DMS53 treated with DMSO at 0.1 percent for 48 hours (cell line): Measurements from ENCODE around the gene PRKCA.
A peak's percentile ranks its signal among the peaks of the same experiment; 100 is the strongest.

Source experiments
- DNase-seq: peaks from one replicate; lab custom pipeline; 2025; ENCODE audit not compliant: unreplicated experiment; lab: John Stamatoyannopoulos, UW

The PRKCA gene

GRCh38 chr17:66752411-66752810 is 450.0 kb downstream of the PRKCA start:
- no peak for DNase-seq

DNA sequence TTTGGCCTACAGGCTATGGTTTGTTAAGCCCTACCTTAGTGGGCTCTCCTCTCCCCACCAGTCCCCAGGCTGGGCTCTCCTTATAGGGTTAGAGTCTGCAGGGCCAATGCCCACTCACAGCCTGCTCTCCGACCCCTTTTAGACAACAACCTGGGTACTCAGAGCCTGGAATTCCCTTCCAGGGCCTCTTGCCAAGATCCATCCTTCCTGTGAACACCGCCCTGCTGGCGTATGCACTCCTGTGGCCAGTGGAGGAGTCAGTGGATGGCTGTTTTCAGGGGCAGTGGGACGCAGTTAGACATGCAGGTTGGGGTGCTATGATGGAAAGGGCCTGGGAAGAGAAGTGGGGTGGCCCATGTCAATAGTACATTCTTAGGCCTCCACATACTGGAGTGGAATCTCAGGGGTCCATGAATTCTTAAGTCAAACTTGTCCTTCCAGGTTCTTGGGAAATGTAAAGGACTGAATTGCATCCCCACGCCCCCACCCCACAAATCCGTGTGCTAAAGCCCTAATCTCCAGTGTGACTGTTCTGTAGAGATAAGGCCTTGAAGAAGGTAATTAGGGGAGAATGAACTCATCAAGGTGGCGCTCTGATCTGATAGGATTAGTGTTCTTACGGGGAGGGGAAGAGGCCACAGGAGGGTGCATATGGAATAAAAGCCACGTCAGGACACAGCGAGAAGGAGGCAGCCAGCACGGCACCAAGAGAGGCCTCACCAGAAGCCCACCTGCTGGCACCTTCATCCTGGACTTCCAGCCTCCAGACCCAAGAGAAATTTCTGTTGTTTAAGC is 450.9 kb downstream of the PRKCA start:
- DNase-seq = no peak

GRCh38 chr17:66755101-66755943 is 452.9 kb downstream of the PRKCA start:
- peak; percentile 89 for DNase-seq

DNA sequence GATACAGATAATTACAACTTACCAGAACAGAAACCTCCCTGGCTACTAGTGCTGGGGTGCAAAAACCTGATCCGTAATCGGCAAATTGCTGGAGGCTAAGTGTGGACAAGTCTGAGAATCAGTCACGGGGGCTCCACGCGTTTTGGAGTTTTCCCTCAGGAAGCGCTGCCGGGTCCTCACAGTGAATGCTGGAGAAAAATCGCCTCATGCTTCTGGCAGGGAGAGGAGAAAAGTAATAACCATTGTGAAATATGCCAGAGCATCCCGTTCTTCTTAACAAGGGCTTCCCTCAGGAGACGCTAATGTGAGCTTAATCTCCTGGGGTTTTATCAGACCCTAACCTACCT is 453.5 kb downstream of the PRKCA start:
- no peak for DNase-seq

- DNase-seq = no peak
Observed at GRCh38 chr17:66760324-66760723, 457.9 kb downstream of the PRKCA start.

- no peak for DNase-seq
Observed at GRCh38 chr17:66762276-66762675, 459.9 kb downstream of the PRKCA start.

DNA sequence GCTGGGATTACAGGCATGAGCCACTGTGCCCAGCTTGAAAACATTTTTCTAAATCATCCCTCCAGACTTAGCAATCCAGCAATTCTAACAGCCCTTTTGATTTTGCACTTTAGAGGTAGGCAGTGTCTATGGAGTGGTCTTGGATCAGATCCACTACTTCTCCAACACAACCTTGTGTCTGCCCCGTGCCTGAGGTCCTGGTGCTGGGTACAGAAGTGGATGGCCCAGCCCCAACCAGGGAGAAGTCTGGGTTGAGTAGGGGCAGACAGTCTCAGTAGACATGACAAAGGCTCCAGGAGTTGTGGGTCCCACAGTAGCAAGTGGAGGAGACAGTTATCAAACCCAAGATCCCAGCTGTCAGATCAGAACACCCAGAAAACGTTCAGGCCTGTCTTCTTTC is 460.6 kb downstream of the PRKCA start:
- no peak for DNase-seq

DNA sequence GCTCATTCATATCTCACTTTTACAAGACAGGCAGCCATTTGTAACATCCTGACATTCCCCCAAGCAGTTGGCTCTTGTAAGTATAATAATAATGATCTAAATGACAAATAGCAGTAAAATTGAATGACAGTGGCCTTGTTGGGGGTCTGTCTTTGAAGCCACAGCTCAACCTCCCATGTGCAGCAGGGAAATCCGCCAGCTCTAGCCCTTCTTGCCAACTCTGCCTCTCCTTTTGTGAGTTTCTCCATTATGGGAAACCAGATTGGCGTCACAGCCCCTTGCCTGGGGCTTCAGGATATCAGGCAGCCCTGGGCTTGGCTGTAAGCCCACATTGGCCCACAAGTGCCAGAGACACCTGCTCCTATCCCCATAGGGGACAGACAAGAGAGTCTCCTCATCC is 462.1 kb downstream of the PRKCA start:
- DNase-seq = no peak

DNA sequence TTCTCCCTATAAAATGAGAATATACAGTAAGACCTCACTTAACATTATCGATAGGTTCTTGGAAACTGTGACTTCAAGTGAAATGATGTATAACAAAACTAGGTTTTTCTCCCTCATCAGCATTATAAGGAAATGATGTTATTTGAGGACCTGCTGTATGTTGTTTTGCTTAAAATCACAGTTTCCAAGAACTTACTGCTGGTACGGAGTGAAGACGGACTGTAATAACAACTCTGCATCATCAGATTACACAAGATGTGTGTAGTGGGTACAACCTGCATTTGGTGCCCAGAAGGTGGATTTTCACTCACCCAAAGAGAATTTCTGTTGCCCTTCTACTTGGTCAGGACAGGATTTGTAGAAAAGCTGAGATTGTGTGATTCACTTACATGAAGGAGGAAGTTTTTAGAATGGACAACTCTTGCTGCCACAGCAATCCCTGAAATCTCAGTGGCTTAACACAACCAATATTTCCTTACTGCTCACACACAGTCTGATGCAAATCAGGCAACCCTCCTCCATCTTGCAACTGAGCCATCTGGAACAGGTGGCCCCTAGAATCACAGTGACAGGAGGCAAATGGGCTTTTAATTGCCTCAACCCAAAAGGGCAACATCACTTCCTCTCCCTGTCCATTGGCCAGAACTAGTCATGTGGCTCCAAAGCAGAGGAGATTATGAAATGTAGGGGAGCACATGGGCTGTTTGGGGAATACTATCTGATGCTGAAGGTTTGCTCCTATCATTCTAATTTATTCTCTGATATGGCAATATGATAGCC is 464.9 kb downstream of the PRKCA start:
- no peak for DNase-seq

GRCh38 chr17:66769911-66770310 is 467.5 kb downstream of the PRKCA start:
- DNase-seq = no peak

DNA sequence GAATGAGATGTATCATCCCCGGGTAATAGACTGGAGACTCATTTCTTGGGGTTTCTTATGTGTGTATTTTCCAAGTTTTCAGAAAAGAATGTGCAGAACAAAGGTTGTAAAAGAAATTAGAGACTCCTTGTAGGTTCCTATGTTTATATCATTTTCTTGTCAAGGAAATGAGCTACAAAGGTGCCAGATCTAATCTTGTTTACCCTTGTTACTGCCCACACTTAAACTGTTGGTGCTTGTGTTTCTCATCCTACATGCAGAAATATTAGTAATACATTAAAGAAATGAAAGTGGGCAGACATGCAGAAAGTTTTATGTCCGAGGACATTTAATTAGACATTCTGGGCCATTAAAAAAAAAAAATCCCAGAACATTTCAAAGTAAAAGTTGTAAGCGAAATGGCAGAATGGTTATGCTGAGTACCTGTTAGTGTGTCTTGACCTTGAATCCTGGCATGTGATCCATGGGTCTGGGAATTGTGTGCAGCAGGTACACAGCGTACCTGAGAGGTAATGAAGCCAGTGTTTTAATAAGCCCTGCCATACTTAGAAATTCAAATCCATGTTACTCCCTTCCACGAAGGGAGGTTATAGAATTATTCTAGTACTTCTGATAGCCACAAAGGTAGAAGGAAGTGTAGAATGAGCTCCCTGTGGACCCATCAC is 469.9 kb downstream of the PRKCA start:
- DNase-seq = no peak

DNA sequence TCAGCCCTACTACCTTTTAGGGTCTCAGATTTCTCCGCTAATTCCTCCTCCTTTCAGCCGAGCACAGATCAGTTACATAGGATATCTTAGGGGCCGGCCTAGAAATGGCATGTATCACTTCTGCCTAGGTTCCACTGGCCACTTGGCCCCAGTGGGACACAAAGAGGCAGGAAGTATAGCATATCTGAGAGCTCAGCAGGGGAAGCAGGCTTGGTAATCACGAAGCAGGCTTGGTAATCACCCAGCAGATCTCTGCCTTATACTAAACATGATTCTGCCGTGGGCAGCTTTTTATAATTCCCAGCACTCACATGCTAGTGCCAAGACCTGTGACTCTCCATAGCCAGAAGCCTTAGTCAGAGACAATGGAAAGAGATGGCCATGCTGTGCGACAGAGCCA is 472.9 kb downstream of the PRKCA start:
- DNase-seq = no peak

GRCh38 chr17:66775881-66776400 is 473.5 kb downstream of the PRKCA start:
- DNase-seq = no peak

DNA sequence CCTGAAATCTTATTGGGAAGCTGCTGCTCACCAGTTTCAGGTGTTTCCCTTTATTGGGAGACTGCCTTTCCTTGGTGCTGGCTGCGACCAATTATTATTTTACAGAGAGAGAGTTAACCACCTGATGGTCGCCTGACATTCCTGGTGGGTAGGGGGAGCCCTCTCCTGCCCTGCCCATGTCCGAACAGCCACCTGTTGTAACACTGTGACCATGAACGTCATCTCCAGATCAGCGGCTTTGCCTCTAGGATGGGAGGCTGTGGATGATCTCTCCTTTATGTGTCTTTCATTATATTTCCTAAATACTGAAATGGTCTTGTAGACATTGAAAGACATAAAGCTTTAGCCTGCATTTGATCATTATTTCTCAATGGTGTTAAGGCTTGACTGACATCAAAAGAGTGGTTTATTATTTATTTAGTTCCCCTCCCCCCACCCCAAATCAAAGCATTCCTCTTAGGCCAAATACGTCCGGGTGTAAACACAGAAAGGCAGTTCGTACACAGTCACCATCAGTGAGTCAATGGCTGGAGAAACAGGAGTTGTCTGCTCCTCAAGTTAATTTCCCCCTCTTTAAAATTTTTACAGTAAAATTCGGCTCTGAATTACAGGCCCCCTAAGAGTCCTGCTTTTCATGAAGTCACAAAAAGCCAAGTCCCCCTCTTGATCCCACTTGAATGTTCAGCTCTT is 474.7 kb downstream of the PRKCA start:
- no peak for DNase-seq

DNA sequence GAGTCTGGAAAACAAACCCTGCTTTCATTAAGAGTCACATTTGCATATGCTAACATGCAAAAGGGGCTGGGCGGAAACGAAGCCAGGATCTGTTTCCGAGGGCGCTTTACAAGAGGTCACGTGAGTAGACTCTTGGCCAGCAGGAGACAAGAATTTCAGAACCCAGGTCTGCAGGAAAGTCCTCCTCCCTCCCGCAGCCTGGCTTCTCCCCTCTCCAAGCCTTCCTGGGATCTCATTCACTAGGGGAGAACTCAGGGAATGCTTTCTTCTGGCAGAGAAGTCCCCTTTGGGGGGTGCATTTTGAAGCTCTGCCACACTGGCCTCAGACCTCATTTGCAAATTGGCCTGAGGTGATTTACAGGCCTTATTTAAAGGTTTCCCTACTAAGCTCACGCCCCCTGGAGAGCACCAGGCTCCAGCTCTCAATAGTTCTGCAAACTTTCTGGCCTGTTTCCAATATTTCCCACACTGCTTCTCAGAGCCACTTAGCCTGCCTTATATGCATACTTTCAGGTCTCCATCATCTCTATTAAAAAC is 475.3 kb downstream of the PRKCA start:
- no peak for DNase-seq

- no peak for DNase-seq
Observed at GRCh38 chr17:66778531-66779236, 476.3 kb downstream of the PRKCA start.

- no peak for DNase-seq
Observed at GRCh38 chr17:66779237-66779606, 476.8 kb downstream of the PRKCA start.

- no peak for DNase-seq
Observed at GRCh38 chr17:66781135-66781534, 478.7 kb downstream of the PRKCA start.

- no peak for DNase-seq
Observed at GRCh38 chr17:66782851-66783250, 480.4 kb downstream of the PRKCA start.
